ENCODE results near the gene SHB.

Gene SHB

DNA sequence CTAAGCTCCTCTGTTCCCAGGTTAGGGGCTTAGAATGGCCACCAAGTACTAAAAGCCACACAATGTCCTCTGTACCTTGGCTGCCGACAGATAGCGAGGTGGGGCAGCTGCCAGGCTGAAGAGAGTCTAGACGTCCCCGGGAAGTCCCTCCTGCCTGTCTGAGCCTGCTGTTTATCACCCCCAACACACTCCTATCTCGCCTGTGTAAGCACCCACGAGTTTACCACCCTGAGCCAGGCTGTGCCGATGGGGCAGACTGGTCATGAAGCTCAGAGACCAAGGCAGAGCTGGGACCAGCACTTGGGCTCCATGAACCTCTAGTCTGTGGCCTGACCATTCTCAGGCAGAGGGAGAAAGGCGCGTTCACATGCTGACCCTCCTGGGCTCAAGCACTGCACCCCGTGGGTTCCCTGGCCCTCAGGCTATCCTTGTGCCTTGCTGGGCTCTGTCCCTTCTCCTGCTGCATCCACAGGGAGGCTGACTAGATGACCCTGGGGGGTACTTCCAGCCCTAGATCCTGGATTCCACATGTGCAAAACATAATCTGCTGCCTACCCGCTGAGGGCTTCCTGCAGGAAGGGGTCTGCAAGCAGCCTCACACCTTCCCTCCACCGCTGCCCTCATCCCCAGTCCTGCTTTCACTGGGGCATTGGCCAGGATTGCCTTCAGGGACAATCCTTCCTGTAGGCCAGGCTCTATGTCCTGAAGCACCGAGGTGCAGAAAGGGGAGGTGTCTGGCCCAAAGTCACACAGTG, 146.5 kb downstream of the SHB start:
- H3K4me3 ChIP-seq (ENCODE audit: low read depth, low read length, poor library complexity, severe bottlenecking): no peak overlapping the region
- no peaks in the 10 kb centered on the region for H3K36me3 ChIP-seq (ENCODE audit: insufficient read depth, low read length)
- H3K27ac ChIP-seq (ENCODE audit: low read depth, low read length, poor library complexity, severe bottlenecking): no peak overlapping the region
- H3K4me2 ChIP-seq (ENCODE audit: low read length): no peak overlapping the region
- H3K27me3 ChIP-seq (ENCODE audit: insufficient read depth, low read length): no peaks in the 10 kb centered on the region
- H3K9me3 ChIP-seq (ENCODE audit: low read length): no peaks in the 10 kb centered on the region
- no peaks in the 10 kb centered on the region for H3K79me2 ChIP-seq (ENCODE audit: insufficient read depth, low read length)
- no peaks in the 10 kb centered on the region for H3F3A ChIP-seq (ENCODE audit: insufficient read depth, low read length)
- TF ChIP-seq EZH2 (IDR thresholded peaks at IDR 0.05; ENCODE audit: borderline replicate concordance, low read length): no peak
- TF ChIP-seq, protein P1, sequence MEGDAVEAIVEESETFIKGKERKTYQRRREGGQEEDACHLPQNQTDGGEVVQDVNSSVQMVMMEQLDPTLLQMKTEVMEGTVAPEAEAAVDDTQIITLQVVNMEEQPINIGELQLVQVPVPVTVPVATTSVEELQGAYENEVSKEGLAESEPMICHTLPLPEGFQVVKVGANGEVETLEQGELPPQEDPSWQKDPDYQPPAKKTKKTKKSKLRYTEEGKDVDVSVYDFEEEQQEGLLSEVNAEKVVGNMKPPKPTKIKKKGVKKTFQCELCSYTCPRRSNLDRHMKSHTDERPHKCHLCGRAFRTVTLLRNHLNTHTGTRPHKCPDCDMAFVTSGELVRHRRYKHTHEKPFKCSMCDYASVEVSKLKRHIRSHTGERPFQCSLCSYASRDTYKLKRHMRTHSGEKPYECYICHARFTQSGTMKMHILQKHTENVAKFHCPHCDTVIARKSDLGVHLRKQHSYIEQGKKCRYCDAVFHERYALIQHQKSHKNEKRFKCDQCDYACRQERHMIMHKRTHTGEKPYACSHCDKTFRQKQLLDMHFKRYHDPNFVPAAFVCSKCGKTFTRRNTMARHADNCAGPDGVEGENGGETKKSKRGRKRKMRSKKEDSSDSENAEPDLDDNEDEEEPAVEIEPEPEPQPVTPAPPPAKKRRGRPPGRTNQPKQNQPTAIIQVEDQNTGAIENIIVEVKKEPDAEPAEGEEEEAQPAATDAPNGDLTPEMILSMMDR (IDR thresholded peaks at IDR 0.05; ENCODE audit: low read length): no peak
- H3K9ac ChIP-seq (ENCODE audit: low read length): no peak overlapping the region
- H3K9me2 ChIP-seq (ENCODE audit: low read depth, low read length): no peaks in the 10 kb centered on the region
- H2AFZ ChIP-seq (ENCODE audit: low read length): no peak overlapping the region
- no peaks in the 10 kb centered on the region for H3K4me1 ChIP-seq (ENCODE audit: insufficient read depth, low read length, severe bottlenecking)
- H4K20me1 ChIP-seq (ENCODE audit: insufficient read depth, low read length): no peaks in the 10 kb centered on the region

DNA sequence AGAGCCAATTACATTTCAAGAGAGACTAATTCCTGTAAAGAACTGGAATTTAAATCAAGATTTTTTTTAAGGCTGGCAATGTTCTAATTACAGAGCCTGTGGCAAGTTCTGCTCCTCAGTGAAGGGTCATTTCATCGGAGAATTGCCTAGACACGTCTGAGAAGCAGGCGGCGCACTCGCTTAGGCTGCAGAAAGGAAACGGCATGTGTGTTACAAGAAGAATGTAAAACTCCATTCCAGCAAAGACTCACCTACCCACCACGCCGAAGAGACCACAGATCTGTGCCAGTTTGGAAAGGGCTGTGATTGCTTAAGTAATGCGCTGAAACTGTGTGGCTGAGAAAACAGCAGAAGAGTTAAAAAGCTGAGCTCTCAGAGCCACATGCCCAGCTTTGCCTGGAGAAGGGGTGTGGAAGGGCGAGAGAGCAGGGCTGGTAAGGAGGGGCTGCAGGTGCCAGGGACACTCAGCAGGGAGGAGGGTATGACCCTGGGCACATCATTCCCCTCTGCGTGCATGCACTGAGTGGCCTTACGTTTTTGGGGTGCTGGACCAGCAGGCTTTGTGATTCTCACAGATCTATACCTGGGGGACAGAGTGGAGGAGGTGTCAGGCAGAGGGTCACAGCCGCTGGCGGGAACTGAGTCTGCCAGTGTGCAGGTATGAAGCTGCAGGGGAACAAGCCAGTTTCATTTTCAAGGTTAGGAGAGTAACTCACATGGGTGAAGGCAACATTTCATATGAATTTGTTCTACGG, 147.3 kb downstream of the SHB start:
- H3K9ac ChIP-seq (ENCODE audit: low read length): no peak overlapping the region
- H3F3A ChIP-seq (ENCODE audit: insufficient read depth, low read length): no peaks in the 10 kb centered on the region
- H3K79me2 ChIP-seq (ENCODE audit: insufficient read depth, low read length): no peaks in the 10 kb centered on the region
- no peak overlapping the region for H2AFZ ChIP-seq (ENCODE audit: low read length)
- no peaks in the 10 kb centered on the region for H3K9me3 ChIP-seq (ENCODE audit: low read length)
- H3K36me3 ChIP-seq (ENCODE audit: insufficient read depth, low read length): no peaks in the 10 kb centered on the region
- no peaks in the 10 kb centered on the region for H3K27me3 ChIP-seq (ENCODE audit: insufficient read depth, low read length)
- H3K27ac ChIP-seq (ENCODE audit: low read depth, low read length, poor library complexity, severe bottlenecking): no peak overlapping the region
- H3K9me2 ChIP-seq (ENCODE audit: low read depth, low read length): no peaks in the 10 kb centered on the region
- no peaks in the 10 kb centered on the region for H4K20me1 ChIP-seq (ENCODE audit: insufficient read depth, low read length)
- no peak overlapping the region for H3K4me3 ChIP-seq (ENCODE audit: low read depth, low read length, poor library complexity, severe bottlenecking)
- H3K4me1 ChIP-seq (ENCODE audit: insufficient read depth, low read length, severe bottlenecking): no peaks in the 10 kb centered on the region
- no peak for TF ChIP-seq EZH2 (IDR thresholded peaks at IDR 0.05; ENCODE audit: borderline replicate concordance, low read length)
- TF ChIP-seq, protein P1 (IDR thresholded peaks at IDR 0.05; ENCODE audit: low read length): no peak
- no peak overlapping the region for H3K4me2 ChIP-seq (ENCODE audit: low read length)

DNA sequence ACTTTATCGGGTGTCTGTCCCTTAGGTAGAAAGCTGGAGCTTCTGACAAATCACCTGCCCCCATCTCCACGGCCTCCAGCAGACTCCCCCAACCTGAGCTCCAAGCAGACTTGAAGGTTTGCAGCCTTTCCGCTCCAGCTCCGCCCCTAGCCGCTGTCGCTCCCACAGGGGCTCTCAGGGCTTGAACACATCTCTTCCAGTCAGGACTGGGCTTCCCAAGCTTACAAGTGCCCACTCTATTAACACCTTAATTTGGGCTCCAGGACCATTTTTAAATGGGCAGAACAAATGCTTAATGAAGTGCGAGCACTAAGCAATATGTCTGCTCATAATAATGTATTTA, 147.9 kb downstream of the SHB start:
- H3K27ac ChIP-seq (ENCODE audit: low read depth, low read length, poor library complexity, severe bottlenecking): no peak overlapping the region
- no peak overlapping the region for H2AFZ ChIP-seq (ENCODE audit: low read length)
- no peaks in the 10 kb centered on the region for H3K27me3 ChIP-seq (ENCODE audit: insufficient read depth, low read length)
- no peaks in the 10 kb centered on the region for H4K20me1 ChIP-seq (ENCODE audit: insufficient read depth, low read length)
- H3K9ac ChIP-seq (ENCODE audit: low read length): no peak overlapping the region
- H3K9me3 ChIP-seq (ENCODE audit: low read length): no peaks in the 10 kb centered on the region
- H3K4me3 ChIP-seq (ENCODE audit: low read depth, low read length, poor library complexity, severe bottlenecking): no peak overlapping the region
- no peak overlapping the region for H3K4me2 ChIP-seq (ENCODE audit: low read length)
- H3K79me2 ChIP-seq (ENCODE audit: insufficient read depth, low read length): no peaks in the 10 kb centered on the region
- H3F3A ChIP-seq (ENCODE audit: insufficient read depth, low read length): no peaks in the 10 kb centered on the region
- no peaks in the 10 kb centered on the region for H3K36me3 ChIP-seq (ENCODE audit: insufficient read depth, low read length)
- TF ChIP-seq, protein P1 (IDR thresholded peaks at IDR 0.05; ENCODE audit: low read length): no peak
- TF ChIP-seq EZH2 (IDR thresholded peaks at IDR 0.05; ENCODE audit: borderline replicate concordance, low read length): no peak
- H3K9me2 ChIP-seq (ENCODE audit: low read depth, low read length): no peaks in the 10 kb centered on the region
- H3K4me1 ChIP-seq (ENCODE audit: insufficient read depth, low read length, severe bottlenecking): no peaks in the 10 kb centered on the region

All from OCI-LY1 (cell line).